Stimulated activated CD4-positive, alpha-beta T cell treated with anti-CD3 and anti-CD28 coated beads, TNF-alpha, amount 100 ng/mL, for 4 hours (primary cell): ENCODE results near the gene HMGCL.
"Not testable (repeated sequence)": the region's sequence is repeated elsewhere in the genome, so short reads cannot be mapped to it uniquely, and the experiment has no call there.

Experiments
- DNase-seq, 3 experiments: peaks; one replicate each; pipeline ENCODE4 v3.0.0-alpha.2; 2020; ENCODE audit warnings: low read depth in 3 of 3

The HMGCL gene

DNA sequence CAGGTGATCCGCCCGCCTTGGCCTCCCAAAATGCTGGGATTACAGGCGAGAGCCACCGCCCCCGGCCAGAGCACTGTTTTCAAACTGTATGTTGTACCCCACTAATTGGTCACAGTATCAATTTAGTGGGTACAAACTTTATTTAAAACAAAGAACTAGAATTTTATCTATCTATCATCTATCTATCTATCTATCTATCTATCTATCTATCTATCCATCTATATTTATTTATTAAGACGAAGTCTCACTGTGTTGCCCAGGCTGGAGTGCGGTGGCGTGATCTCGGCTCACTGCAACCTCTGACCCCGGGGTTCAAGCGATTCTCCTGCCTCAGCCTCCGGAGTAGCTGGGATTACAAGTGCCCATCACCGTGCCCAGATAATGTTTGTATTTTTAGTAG is 1.4 kb upstream of the HMGCL start:
- DNase-seq: not testable (repeated sequence)

DNA sequence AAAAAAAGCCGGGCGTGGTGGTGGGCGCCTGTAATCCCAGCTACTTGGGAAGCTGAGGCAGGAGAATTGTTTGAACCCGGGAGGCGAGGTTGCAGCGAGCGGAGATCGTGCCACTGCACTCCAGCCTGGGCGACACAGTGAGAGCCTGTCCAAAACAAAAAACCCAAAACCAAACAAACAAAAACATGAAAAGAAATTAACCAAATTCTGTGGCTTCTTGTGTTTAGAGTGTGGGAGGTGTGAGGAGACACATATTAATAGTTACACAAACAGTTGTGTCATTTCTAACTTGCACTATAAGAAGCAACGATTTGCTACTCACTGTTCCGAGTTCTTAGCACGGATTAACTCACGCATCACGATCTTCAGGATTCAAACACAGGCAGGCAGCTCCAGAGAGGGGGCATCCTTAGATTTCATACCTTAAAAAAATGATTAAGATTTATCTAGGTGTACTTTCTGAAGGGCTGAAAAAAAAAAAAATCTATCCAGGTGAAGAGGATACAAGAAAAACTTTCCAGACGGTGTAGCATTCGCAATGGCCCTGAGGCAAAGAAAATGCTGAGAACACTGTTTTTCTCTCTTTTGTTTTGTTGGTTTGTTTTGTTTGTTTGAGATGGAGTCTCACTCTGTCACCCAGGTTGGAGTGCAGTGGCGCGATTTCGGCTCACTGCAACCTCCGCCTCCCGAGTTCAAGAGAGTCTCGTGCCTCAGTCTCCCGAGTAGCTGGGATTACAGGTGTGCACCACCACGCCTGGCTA is 713 bp upstream of the HMGCL start:
- DNase-seq: no peak

DNA sequence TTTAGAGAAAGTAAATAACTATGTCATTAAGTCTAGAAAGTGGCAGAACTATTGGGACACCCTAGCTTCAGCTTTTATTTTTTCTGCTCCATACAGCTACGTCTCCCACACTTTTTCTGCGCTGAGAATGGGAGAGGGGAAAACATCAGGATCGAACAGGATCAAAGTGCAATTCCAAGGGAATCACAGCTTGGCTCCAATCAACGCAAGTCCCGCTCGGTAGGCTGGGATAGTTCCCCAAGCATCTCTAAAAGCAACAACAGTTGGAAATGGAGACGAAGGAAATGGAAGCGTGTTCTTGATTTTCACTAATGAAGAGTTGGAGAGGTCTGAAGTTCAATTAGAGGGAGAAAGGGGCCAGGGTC is 536 bp downstream of the HMGCL start:
- no peak for DNase-seq

DNA sequence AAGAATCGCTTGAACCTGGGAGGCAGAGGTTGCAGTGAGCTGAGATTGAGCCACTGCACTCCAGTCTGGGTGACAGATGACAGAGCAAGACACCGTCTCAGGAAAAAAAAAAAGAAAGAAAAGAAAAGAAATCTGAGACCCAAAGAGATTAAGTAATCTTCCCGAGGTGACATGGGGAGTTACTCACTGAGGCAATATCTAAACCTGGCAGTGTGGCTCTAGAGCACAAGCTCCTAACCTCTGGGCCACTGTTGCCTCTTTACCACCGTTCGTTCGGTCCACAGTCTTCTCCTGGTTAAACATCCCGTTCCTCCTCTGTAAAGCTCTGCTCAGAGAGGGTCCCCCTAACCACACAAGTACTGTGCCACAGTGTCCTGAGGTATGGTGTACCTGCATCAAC is 1.5 kb downstream of the HMGCL start:
- no peak for DNase-seq

DNA sequence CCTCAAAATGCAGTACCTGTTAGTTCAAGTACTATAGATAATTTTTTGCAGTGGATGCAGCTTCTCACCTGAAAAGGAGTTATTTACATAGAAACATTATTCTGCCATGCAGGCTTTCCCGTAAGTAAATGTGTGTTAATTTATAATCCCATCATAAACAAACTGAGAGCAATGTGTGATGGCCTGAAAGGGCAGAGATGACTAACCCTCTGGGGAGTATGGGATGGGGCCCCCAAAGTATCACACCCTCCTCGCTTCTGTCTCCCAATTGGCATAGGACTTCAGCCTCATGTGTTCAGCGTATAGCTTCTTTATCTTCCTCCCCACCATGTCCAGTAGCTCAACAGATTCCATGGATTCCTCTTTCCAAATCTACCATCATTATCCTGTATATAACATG is 7.6 kb downstream of the HMGCL start:
- no peak for DNase-seq

DNA sequence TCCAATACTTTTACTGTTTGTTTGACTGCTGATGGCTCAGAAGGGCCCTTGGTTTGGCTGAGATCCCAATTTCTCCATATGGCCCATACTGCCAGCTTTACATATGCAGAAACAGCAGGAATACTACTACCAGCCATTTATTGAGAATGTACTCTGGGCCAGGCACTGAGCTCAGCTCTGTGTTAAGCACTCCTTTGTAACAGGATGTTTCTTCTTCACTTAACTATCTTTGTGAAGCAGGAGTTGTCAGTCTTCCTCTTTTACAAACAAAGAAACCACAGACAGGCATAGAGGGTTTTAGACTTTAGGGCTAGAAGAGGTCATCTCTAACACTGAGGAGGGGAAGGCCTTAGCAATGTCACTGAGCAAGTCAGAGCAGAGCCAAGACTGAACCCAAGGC is 8.3 kb downstream of the HMGCL start:
- DNase-seq: no peak

DNA sequence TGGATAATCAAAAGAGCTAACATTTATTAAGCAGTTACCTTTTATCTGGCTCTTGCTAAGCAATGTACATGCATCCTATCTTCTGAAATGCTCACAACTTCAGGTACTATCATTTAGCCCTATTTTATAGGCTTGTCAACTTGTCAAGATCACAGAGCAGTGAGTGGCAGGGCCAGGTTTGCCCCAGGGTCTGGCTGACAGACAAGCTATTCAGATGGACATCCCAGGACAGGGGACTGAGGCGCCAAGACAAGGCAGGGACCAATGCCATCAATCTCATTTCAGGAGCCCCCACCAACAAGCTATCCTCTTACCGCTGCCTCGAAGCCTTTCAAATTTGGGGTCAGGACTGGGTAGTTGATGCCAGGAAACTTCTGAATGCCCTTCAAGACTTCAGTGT is 8.9 kb downstream of the HMGCL start:
- DNase-seq: no peak

DNA sequence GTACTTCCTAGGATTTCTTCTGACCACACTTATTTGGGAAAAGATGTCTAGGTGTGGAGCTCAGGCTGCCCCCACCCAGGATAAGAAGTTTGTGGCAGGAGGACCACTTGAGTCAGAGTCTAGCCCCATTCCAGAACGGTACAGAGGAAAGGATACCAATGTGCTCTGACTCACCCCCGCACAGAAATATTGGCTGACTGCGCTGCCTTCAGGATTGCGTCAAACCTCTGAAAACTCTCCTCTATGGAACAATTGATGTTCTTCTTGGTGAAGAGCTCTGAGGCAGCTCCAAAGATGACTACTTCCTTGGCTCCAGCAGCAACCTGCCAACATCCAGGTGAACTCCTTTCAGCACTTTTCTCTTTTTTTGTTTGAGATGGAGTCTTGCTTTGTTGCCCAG is 11.2 kb downstream of the HMGCL start:
- DNase-seq: no peak

DNA sequence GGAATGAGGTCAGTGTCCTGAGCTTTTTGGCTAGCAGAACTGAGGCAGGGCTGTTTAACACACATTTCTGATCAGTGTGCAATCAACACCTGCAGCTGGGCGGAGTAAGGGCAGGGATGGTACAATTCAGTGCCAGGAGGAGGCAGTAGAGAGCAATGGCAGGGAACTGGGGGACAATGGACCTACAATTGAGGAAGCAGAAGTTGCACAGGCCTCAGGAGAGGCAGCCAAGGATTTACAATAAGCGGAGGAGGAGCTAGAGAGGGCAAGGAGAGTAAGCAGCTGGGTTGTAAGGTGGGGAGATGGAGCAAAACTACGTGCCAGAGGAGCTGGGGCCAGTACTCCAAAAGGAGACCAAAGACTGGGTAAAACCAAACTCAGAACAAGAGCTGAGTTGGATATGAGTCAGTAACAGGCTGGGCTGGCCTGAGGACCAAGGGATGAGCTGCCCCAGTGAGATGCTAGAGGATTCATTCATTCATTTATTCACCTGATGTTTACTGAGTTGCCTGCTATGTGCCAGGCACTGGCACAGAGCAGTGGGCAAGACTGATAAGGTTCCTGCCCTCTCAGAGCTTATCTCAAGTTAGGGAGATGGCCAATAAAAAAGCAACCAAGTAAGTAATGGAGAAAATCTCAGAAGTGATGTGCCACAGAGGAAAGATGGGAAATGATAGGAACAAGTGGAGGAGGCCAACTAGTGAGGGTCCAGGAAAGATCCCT is 14.2 kb downstream of the HMGCL start:
- no peak for DNase-seq

DNA sequence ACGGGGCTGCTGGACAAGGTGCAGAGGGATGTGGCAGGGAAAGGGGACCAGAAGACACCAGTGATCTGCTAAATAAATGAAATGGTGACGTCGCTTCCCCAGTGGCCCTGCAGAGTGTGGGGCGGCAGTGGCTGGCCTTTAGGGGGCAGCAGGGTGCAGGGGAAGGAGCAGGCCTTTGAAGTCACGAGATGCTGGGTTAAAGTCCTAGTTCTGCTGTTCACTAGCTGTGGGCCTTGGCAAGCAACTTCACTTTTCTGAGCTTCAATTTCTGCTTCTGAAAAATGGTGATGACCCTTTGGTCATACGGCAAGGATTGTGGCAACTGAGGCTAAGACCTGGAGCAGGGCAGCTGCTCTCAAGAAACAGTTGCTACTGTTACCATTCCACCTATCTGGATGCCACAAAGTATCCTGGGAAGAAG is 15.5 kb downstream of the HMGCL start:
- DNase-seq: peak; percentile 62 to 65 (median 62)

DNA sequence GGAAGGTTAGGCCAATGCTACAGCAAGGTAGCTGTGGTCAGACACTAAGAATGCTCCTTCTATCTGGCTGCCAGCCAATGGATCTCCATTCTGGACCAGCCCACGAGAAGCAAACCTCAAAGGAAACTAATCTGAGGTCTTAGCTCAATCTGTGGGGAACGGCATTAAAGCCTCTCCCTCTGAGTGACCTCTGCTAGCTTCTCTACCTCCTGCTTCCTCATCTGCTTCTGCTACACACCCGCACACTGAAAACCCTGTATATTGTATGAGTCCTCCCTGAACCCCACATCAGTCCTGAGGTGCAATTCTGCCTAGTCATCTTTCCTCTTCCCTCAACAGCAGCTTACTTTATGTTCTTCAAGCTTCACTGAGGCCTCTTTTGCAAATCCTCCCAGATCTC is 17.8 kb downstream of the HMGCL start:
- no peak for DNase-seq

DNA sequence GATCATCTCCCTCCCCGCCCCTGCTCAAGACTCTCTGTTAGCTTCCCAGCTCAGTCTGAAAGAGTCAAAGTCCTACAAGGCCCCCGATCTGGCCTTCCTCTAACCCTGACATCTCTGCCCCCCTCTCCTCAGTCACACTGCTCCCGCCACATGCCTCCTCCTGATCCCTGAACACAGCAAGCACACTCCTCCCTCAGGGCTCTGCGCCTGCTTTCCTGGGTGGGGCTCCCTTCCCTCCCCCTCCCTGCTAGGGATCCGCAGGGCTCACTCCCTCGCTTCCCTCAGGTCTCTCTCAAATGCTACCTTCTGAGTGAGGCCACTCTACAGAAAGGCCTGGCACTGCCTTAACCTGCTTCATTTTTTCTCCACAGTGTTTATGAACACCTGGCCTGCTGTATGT is 18.9 kb downstream of the HMGCL start:
- no peak for DNase-seq

DNA sequence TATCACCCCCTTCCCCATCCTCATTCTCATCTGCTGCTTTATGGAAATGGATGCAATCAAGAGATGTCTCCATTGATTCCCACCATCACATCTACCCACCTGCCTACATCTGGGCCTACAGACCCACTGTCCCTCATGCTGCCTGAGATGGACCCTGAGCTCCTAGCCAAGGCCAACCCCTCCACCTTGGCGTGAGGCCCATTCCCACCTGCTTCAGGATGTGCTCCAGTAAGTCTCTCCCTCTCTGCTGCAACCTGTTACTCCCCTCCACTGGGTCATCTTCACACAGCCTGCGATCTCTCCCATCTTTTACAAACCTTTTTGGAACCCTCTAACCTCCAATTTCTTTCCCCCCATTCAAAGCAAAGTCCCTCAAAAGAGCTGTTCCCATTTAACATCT is 20.2 kb downstream of the HMGCL start:
- no peak for DNase-seq

DNA sequence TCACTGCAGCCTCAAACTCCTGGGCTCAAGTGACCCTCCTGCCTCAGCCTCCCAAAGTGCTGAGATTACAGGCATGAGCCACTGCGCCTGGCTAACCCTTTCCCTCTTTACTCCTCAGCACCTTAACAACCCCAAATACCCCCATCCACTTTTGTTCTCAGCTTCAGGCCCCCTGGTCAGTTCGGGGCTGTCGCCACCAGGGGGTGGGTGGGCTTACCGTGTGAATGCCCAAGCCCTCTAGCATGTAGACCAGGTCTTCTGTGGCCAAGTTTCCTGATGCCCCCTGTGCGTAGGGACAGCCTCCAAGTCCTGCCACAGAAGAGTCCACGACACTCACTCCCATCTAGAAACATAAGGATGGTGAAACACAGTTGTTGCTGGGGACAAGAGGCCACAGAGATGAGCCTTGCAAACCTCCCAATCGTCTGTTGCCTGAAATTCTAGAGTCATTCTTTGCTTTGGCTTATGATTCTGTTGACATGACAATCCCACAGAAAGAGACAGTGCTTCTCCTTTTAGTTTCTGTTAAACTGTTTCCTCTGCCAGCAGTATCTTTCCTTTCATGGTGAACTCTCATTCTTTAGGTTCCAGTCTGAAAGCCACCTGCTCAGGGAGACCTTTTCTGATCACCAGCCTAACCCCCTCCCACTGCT is 20.9 kb downstream of the HMGCL start:
- no peak for DNase-seq

DNA sequence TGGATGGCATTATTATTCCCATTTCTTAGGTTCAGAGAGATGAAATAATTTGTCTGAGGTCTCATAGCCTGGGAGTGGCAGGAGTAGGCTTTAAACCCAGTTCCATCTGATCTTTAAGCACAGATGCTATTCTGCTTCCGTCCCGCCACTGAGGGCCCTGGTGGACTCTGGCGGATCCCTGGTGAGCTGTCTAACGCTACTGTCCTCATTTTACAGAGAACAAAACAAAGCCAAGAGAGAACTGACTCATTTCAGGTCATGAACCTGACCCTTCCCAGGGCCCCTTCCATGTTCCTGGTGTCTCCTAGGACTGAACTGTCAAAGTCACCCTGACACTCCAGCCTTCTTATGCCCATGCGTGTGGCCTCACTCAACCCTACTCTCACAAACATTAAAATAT is 21.6 kb downstream of the HMGCL start:
- no peak for DNase-seq

DNA sequence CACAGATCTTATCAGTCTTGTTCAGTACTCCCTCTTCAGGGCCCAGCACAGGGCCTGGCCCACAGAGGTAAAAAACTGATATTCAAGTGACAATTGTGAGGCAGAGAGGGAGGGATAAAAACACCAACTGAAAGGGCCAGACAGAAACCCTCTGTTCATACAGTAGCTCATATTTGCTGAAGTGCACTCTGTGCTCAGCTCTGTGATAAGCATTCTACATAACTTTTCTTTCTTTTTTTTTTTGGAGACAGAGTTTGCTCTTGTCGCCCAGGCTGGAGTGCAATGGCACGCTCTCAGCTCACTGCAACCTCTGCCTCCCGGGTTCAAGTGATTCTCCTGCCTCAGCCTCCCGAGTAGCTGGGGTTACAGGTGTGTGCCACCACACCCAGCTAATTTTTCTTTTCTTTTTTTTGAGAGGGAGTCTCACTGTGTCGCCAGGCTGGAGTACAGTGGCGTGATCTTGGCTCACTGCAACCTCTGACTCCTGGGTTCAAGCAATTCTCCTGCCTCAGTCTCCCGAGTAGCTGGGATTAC is 22.4 kb downstream of the HMGCL start:
- not testable (repeated sequence) for DNase-seq

DNA sequence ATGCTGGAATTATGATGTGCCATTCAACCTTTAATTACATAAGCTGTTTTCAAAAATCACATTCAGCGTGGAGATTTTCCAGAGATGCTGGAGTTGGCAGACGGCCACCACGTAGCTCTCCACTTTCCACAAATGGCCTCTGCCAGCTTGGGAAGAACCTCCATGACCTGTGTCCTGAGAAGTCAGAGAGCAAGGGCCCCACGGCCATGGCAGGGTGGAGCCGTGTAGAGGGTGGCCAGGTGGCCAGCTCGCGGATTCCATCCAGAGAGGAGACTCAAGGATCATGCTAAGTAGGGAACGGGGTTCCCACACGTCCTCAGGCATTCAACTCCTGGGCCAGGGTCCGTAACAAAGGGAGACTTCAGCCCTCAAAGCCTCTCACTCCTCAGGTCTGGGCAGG is 23.4 kb downstream of the HMGCL start:
- no peak for DNase-seq

DNA sequence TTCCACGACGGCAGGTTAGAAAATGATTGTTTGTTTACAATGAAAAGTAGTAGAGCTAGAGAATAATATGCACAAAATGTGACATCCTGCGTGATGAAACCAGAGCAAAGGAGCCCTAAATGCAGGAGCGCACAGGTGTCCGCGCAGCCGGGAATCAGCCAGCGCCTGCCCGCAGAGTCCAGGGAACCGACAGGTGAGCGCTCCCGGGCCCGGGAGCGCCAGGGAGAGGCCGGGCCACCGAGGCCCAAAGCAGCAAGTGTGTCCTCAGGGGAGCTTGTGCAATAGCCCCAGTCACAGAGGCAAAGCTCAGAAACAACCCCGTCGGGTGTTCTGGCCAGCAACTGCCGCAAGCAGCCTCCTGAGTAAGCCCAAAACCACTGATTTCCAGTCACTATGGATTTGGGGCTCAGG is 23.9 kb downstream of the HMGCL start:
- no peak for DNase-seq

DNA sequence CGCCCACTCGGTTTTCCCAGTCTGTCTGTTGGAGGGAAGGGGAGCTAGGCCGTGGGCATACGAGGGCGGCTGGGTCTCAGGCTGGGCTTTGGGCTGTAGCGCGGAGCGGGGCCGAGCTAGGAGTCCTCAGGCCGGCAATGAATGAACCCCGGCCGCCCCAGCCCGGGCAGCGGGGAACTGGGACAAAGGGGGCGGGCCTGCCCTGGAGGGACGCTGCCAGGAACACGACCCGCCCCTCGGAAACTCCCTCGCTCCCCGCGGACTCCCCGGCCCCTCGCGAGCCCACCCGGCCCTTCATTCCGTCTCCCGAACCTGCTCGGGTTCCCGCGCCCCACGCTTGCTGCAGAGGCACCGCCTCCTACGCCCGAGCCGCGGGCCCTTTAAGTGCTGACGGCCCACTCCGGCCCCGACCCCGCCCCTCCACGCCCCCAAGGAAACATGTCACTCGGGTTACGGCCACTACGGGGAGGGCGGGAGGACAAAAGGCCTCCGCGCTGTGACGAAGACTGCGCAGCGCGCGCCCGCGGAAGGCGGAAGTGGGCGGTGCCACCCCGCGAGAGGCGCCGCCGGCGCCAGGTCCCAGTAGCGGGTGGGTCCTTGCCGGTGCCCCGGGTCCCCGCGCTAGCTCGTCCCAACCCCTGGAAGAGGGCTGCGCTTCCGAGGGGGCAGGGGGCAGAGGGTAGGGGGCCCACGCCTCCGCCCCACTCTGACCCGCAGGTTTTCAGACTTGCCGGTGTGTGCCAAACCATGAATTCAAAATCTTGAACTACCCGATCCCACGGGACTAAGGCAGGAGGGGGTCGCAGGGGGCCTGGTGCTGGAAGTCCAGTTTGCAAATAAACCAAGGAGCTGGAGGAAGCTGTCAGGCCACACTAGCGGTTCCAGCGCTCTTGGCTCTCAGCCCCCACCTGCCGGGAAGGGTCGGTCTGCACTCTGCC is 24.6 kb downstream of the HMGCL start, which contains the start of gene GALE:
TSS of gene GALE (minus strand) at position 355 of the 938 bp plus-strand sequence. CDS start 1,747 bp downstream, outside the sequence.
- DNase-seq: peak; percentile 96 to 98 (median 97)

DNA sequence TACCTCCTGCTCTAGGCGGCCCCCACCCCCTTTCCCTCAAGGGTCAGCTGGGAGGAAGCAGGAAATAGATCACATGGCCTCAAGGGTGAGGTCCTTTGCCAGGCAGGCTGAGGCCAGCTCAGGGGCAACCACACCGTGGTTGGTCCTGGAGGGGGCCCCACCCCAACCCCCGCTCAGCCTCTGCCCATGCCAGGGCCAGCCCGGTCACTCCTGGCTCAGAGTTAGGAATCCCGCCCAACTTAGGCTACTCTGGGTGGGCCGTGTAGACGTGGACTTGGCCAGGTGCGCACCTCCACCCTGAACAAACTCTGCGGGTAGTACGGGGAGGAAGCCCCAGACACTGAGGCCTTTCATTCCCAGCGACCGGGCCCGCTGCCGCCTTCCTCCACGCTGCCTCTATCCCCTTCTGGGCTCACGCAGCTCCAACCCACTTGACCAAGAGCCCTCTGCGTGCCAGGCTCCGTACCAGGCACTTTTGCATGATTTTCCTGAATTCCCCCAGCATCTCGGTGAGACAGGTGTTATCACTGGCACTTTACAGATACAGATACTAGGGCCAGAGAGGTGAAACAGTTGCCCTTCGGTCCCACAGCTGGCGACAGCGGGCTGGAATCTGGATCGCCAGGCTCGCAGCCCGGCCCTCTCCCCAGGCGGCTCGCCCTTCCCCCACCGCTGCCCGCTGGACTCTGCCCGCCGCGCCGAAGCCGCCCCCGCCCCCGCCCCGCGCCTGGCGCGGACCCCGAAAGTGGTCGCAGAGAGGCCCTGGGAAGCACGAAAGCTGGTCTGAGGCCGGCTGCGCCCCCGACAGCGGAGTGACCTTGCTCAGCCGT is 25.4 kb downstream of the HMGCL start:
- no peak for DNase-seq

DNA sequence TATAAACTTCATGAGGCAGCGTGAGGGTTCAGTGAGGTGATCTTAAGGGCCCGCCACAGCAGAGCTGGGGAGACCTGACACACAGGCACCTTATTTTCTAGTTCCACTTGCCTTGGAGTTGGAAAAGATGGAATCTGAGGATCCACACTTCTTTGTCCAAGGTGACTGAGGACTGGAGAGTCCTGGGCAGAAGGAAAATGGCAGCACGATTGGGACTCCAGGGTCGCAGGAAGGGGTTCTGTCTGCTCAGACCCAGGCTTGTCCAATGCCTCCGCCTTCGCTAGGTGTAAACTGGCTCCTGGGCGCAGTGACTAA is 26.0 kb downstream of the HMGCL start:
- no peak for DNase-seq
